NCI-H69 (cell line): ENCODE measurements around the gene PIK3CD.
"Not testable (repeated sequence)": the region's sequence is repeated elsewhere in the genome, so short reads cannot be mapped to it uniquely, and the experiment has no call there.

Source experiments
- DNase-seq: peaks from one replicate; lab custom pipeline; 2025; lab: John Stamatoyannopoulos, UW

Gene PIK3CD

DNA sequence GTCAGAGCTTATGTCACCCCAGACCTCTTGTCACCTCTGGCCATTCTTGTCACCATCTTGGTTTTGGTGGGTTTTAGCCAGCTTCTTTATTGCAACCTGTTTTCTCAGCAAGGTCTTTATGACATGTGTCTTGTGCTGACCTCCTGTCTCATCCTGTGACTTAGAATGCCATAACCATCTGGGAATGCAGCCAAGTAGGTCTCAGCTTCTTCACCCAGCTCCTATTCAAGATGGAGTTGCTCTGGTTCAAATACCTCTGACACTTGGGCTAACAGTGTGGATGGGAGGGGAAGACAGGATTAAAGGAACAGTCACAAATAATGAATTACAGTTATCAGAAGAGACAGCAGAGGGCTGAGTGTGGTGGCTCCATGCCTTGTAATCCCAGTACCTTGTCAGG lies 30.5 kb upstream of the PIK3CD start:
- DNase-seq: no peak

DNA sequence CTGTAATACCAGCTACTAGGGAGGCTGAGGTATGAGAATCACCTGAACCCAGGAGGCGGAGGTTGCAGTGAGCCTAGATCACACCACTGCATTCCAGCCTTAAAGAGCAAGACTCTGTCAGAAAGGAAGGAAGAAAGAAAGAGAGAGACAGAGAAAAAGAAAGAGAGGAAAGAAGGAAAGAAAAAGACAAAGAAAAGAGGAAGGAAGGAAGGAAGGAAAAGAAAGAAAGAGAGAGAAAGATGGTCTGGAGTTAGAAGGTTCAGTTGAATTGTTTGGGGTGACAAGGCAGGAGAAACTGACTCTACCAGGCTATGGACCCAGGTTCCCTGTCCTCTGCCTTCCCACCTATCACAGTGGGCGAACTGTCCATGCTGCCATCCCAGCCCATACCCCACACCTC lies 27.4 kb upstream of the PIK3CD start:
- no peak for DNase-seq

DNA sequence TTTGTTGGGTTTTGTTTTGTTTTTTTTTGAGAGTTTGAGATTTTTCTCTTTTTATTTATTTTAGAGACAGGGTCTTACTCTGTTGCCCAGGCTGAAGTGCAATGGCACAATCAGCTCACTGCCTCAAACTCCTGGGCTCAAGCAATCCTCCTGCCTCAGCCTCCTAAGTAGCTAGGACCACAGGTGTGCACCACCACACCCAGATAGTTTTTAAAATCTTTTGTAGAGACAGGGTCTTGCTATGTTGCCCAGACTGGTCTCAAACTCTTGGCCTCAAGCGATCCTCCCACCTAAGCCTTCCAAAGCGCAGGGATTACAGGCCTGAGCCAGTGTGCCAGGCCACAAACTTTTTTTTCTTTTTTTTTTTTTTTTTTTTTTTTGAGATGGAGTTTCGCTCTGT lies 26.5 kb upstream of the PIK3CD start:
- not testable (repeated sequence) for DNase-seq

DNA sequence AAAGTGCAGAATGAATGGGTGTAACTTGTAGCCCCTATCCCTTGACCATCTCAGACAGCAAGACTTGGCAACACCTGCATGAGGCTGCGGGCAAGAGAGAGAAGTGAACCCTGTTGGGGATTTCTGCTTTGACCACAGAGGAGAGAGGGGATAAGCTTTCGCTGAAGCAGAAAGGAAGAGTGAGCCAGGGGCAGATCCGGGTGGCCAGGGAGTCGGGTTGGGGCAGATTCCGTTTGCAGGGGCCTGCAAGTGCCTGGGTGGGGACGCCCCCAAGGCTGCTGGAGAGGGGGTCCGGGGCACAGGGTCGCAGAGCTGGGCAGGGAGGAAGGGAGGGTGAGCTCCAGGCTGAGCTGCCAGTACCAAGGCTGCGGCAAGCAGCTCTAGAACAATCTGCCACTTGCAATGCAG lies 25.3 kb upstream of the PIK3CD start:
- DNase-seq: no peak

DNA sequence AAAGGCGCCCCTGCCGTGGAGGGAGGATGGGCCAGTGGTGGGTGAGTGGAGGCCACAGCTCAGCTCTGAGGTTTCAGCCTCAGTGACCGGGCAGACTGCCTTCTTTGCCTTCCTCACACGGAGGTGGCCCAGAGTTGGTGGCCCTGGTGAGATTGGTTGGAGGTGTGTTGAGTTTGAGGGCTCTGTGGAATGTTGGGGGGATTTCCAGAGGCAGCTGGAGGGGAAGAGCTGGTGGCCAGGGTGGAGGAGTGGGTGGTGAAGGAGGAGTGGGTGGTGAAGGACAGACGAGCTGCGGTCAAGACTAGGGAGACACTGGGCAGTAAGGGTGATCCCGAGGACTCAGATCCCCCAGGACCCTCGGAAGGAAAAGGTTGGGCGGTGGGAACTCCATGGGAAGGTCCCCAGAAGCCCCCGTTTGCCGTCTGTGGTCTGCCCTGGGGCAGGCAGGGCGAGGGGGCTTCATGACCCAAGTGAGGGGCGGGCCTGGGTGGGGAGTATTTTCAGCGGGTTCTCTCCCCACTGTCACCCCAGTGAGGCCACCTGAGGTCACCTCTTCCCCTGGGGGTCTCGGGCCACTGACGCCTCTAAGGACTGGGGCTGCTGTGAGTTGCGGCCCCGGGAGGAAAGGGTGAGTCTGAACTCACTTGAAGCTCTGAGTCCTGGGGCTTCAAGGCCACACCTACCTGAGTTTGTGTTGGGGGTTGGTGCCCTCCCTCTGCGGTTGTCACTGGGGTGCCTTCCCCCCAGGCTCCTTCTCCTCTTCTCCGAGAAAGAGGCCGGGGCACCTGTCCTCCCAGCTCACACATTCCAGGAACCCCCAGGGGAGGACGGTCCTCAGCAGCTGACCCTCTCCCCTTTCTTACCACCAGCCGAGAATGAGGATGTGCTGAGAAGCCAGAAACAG lies 22.7 kb upstream of the PIK3CD start:
- DNase-seq: no peak

DNA sequence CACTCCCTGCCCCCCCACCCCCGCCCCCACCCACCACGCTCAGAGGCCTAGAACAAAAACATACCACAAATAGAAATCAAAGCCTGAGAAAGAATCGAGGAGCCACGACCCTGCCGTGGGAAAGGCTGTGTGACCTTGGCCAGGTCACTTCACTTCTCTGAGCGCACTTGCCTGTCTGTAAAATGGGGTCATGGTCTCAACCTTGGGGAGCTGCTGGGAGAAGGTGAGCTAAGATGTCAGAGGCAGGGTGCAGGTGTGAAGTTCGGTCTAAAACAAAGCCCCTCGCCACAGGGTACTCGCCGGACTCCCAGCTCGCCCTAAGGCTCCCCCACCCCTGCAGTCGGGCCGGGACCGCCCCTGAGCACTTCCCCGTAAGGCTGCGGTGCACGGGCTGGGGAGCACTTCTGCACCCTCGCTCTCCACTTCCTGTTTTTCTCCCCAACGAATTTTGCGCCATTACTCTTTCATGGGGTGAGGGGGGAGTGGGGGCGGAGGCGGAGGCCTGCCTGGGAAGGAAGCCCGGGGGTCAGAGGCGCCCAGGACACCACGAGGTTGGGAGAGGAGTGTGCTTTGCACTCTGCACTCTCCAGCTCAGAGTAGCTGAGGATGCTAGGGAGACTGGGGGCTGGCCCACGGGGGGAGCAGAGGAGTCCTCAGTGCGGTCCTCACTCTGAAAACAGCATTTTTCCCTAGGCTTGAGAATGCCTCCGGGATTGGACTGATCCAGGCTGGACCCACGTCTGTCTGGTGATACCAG lies 21.9 kb upstream of the PIK3CD start:
- no peak for DNase-seq

DNA sequence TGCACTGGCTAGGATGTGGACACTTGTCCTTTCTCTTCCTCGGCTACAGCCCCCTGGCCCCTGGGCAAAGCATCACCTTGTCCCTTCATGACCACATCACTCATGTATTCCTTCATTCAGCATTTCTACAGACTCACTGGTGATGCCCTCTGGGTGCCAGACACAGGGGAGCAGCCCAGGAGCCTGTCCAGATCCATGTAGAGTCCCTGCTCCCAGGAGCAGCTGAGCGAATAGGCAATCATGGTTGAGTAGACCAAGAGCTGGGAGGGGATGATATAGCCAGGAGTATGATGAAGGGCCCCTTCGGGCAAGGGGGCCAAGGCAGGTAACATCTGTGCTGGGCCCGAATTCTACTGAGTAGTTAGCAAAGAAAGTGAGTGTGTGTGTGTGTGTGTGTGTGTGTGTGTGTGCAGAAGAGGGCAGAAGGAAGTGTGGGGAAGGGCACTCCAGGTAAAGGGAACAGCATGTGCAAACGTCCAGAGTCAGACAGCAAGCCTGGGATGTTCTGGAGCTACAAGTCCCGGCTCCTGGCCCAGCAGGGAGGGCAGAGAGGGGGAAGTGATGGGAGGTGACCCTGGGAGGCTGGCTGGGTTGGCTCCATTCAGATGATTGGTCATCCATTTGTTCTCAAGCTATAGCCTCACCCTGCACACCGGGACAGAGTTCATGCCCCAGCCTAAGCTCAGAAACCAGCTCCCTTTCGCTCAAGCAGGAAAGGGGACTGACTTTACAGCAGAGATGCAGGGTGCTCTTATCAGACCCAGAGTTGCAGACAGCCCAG lies 21.0 kb upstream of the PIK3CD start:
- no peak for DNase-seq

DNA sequence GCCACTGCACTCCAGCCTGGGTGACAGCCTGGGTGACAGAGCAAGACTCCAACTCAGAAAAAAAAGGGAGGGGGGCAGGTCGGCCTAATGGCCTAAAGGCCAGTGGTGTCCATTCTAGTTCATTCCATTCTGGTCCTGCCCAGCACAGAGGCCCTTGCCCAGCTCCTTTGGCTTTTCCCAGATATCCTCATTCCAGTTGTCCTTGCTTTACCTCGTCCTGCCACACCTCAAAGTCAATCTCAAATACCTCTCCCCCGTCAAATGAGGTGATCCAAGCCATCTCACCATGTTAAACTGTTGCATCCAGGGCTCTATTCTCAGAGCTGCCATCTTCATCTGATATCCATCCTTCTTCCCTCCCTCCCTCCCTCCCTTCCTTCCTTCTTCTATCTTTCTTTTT lies 19.9 kb upstream of the PIK3CD start:
- DNase-seq: no peak

DNA sequence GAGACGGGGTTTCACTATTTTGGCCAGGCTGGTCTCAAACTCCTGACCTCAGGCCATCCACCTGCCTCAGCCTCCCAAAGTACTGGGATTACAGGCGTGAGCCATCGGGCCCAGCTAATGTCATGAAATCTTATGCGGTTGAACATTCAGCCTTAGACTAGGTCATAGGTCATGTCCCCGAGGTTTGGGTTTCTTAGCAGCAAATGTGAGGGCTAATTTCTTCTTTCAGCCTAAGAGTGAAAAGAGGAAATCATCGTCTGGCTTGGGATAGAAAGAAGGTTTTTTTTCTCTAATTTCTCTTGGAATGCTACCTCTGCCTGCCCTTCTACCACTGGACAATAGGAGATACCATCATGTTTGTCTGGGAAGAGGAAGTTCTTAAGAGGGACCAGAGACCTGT lies 18.0 kb upstream of the PIK3CD start:
- DNase-seq: no peak

DNA sequence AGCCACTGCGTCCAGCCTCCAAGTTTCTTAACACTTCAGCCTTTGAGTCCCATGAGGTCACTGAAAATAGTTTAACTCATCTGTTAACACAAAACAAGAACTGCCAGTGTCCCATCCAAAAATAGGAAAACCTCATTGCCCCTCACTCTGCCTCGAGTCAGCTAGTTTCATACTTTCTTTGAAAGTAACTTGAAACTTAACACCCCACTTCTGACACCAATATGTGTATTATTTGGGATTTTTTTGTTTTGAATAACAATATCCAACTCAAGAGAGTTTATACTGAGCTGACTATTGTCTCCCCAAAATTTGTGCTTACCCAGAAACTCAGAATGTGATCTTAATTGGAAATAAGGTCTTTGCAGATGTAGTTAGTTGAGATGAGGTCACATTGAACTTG lies 16.9 kb upstream of the PIK3CD start:
- no peak for DNase-seq

DNA sequence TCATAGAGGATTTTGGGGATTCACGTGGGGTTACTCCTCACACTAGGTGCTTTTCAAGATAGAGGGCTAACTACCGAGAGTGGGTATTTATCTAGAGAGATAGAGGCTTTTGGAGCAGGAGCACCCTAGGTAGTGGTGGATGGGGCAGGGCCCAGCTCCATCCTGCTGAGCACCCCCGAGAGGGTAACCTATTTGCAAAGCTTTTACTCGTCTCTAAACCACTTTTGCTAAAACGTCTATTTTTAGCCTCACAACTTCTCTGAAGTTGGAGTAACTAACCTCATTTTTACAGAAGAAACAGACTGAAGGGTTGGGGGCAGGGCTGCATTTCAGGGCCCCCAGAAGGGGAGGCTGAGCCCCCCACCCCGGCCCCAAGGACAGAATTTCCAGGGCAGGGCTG lies 12.3 kb upstream of the PIK3CD start:
- no peak for DNase-seq

DNA sequence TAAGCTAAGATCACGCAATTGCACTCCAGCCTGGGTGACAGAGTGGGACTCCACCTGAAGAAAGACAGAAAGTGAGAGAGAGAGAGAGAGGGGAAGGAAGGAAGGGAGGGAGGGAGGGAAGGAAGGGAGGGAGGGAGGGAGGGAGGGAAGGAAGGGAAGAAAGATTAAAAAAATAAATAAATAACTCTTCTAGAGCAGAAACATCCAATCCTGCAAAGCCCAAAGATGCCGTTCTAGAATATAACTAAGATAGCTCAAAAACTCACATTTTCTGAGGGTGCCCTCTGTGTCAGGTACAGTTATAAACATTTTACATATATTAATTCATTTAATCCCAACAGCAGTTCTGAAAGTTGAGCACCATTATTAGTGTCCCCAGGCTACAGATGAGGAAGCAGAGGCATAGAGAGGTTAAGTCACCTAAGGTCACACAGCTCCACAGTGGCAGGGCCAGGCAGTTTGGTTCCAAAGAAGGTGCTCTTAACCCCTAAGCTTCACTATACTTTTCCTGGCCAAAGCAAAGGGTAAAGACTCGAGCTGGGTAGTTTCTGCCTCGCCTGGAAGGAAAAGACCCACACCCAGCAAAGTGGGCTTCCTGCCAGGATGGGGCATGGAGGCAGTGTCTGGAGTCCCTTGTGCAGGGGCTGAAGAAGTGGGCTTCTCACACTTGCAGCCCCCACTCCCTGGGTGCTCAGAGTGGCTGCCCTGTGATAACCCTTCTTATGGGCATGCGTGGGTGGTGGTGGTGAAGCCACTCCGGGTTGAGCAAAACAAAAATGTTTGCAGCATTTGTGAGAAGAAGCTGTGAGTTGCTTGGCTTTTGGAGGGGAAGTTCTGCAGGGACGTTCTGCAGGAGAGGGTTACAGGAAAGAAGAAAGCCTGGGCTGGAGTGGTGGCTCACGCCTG lies 7.9 kb upstream of the PIK3CD start:
- DNase-seq: no peak

DNA sequence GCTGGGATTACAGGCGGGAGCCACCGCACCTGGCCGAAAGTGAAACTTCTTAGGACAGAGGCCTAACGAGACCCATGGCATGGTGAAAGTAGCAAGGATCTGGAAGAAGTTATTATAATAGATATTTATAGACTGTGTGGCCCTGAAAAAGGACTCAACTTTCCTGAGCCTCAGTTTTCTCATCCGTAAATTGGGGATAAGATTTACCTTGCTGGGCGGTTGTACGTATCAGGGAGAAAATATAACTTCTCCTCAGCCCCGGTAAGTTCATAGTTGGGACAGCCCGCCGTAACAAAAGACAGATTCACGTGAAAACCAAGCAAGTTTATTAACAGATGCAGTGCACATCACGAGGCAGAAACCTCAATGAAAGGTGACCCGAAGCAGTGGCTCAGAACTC lies 5.5 kb upstream of the PIK3CD start:
- DNase-seq: no peak

DNA sequence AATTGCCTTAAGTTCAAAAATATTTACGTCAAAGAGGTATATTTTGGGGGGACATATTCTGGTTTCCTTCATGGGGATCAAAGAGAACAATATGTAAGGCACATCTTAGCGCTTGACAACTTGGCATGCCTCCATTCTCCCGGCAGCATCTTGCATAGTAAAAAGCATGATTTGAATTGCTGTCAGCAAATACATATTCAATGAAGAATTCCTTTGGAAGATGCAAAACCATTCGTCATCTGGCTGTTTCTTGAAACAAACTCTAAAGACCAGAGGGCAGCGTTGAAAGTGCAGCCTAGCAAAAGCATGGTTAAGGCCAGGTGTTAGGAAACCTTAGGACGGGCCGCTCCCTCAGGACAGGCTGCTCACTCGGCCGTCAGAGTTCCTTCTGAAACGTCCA lies 3.4 kb upstream of the PIK3CD start:
- DNase-seq: no peak

DNA sequence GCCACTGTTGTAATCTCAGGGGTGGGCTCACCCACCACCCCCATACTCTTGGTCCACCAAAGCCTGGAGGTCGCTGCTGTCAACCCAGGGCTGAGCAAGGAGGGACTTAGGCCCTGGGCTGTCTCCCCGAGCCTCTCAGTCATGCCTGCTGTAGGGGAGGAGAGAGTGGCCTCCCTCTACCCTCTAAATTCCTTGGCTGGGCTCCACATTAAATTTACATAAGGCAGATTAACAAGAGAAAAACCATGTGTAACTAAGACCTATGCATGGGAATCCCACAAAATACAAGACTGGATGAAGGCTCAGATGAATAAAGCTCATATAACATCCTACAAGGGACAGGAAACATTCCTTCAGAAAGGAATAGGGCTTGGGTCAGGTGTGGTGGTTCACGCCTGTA lies 1.8 kb upstream of the PIK3CD start:
- DNase-seq: no peak

DNA sequence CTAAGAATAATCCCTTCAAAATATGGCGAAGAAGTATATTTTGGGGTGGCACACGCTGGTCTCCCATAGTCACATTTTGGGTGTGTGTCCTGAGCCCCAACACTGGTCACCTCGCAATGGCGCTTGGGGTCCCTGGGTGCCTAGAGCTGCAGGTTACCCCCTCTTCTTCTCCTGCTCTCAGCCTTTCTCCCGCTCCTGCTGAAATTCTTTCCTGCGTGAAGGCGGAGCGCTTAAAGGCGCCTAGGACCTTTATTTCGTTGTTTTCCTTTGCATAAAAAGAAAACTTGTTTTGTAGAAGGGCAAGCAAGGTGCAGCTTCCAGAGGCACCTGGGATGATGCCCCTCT lies 339 bp upstream of the PIK3CD start:
- no peak for DNase-seq

DNA sequence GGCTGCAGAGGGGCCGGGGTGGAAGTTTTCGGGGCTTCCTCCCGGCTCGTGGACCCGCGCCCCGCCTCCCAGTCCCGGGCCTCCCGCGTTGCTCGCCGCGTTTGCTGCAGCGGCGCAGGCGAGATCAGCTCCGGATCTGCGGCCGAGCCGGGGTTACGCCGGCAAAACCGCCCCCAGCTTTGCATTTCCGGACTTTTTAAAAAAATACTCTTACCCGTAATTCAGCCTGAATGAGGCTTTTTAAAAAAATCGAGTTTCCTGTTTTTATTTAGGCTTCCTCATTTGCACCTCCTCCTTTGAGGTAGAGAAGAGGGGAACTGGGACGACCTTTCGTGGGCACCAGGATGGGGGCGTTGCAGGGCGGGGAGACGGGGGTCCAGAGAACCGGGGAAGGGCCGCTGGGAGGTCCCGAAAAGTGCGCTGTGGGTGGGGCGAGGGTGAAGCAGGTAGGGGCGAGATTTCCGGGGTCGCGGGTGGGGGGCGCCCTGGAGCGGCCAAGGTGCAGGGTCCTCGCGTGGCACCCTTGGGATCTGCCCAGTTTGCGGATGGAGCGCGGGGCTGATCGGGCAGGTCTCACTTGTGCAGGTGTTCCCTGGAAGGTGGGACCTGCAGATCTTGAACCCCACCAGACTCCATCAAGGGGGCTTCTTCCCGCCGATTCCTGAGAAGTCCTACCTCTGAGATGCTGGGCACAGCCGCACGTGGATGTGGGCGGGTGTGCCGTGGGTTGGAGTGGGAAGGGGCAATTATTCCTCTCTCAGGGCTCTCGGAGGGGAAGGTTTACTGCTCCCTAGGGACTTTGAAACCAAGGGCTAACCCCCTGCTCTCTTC lies 1.1 kb downstream of the PIK3CD start:
- DNase-seq: no peak

DNA sequence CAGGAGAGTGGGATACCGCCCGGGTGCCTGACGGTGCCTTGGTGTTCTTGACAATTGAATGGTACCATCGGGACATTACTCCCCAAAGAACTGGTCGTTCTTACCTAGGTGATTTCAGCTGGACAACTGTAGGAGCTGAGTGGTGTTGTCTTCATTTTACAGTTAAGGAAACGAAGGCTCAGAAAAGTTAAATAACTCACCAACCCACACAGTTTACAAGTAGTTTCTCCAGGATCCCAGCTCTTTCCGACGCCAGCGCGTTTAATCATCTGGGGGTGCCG lies 1.6 kb downstream of the PIK3CD start:
- DNase-seq: no peak

DNA sequence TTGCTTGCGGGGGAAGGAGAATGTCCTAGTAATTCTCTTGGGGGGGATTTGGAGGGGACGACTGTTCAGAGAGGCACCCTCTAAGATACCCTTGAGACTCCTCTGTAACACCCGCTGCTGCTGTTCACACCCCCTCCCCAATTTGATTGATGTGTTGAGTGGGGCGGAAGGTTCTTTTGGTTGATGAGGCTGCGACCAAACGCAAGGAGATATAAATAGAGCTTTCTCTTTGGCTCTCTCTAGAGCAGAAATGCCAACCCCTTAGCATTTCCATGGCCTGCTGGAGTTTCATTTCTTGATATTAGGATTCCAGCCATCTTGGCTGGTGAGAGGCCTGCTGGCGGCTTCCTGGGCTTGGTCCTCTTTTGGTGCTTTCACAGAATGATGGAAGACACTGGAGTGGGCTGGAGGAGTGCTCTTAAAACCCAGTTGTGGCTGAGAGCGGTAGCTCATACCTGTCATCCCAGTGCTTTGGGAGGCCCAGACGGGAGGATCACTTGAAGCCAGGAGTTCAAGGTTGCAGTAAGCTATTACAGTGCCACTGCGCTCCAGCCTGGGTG lies 2.0 kb downstream of the PIK3CD start:
- no peak for DNase-seq

DNA sequence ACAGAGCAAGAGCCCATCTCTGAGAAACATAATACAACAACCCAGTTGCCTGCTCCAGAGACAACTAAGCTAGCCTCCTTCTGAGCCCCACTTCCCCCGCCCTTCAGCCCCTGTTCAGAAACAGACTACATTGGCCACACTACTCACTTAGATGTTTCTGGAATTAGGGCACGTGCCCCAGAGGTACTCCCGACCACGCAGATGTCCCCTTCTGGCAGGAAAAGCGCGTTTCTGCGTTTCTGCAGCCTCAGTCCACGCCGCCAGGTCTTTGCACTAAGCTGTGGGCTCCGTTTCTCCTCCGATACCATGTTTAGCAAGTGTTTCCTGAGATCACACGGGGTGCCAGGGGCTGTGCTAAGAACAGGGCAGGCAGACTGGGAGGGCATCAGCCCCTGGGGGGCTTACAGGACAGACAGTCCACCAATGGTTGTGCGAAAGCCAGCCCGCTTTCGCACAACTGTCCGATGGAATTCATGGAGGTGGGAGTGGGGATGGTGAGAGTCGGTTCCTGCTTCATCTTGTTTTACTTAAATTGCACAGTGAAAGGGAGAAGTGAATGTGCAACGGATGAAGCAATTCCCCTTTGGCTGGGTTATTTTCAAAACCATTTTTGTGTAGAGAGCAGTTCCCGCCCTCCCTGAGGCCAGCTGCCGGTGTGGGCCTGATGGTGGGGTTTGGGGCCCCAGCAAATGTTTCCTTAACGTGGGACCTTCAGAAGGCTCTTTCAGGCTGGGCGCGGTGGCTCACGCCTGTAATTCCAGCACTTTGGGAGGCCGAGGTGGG lies 2.7 kb downstream of the PIK3CD start:
- DNase-seq: no peak
